Prostate gland (tissue), 2 donors: Measurements from ENCODE around the gene MDFI. TPM values are rescaled to one million over a fixed set of nuclear protein-coding genes. Genes with fewer than 3 reads are reported as not detected.

ENCODE experiments used
- DNase-seq: peaks from one replicate; pipeline ENCODE4 v3.0.0-alpha.2; 2019; ENCODE audit warnings: low spot score
- H3K27ac ChIP-seq, 2 donors: fragments of 200-600 bp; sonication (generic); 2 replicates each; pipeline ENCODE4 v1.5.1; 2017 to 2019
- H3K27me3 ChIP-seq: fragments of 200-600 bp; sonication (generic); replicated peaks from 2 replicates; pipeline ENCODE4 v1.5.1; 2019; ENCODE audit not compliant: insufficient read depth
- H3K36me3 ChIP-seq, 2 donors: fragments of 200-600 bp; sonication (generic); 1 replicate in 1 of 2; 2 replicates in 1 of 2; pipeline versions ENCODE4 v1.5.1 to v1.8.1; 2017 to 2019
- H3K4me1 ChIP-seq: fragments of 200-600 bp; sonication (generic); replicated peaks from 2 replicates; pipeline ENCODE4 v1.5.1; 2019
- H3K4me3 ChIP-seq, 2 donors: fragments of 200-600 bp; sonication (generic); 2 replicates each; pipeline ENCODE4 v1.5.1; 2017 to 2019
- H3K9me3 ChIP-seq: fragments of 200-600 bp; sonication (generic); 2 replicates; pipeline ENCODE4 v1.5.1; 2017
- CTCF ChIP-seq, 4 experiments: fragments of 200-600 bp in 2 of 4; fragments of 450-650 bp in 2 of 4; sonication (generic) in 2 of 4; IDR thresholded peaks; 1 replicate in 3 of 4; 2 replicates in 1 of 4; pipeline ENCODE4 v1.5.1; 2016 to 2019; ENCODE audit warnings: antibody characterized with exemption in 4 of 4, mild to moderate bottlenecking in 2 of 4, moderate library complexity in 2 of 4
- POLR2A ChIP-seq: fragments of 450-650 bp; IDR thresholded peaks from one replicate; pipeline ENCODE4 v1.6.1; 2016; ENCODE audit warnings: antibody characterized with exemption, mild to moderate bottlenecking
- POLR2AphosphoS5 ChIP-seq: sonication (generic); formaldehyde crosslinking; IDR thresholded peaks from one replicate; pipeline ENCODE4 v1.6.1; 2017; ENCODE audit warnings: antibody characterized with exemption
- WGBS: methylation state at CpG from one replicate; pipeline ENCODE4 v1.1.5; 2018; 5-methylcytosine and 5-hydroxymethylcytosine counted together
- intact Hi-C: fragments of 100-400 bp; cut with DNase I; formaldehyde crosslinking; loops from one replicate; pipeline ENCODE4 v1.14.2; 2022
- total RNA-seq, 2 donors: library from RNA; depleted of rRNA; stranded (reverse); fragments of >200 nt; gene quantifications; one replicate each; pipeline ENCODE4 v1.1.0, GENCODE V29; 2016

Gene MDFI
- total RNA-seq, 2 donors from 2014 or later = 31.8 to 77.9 TPM

- Histone ChIP-seq H3K27me3 (no peaks in the 10 kb centered on the region), H3K36me3 (peaks cover 0 to 6% of the 10 kb centered on the region in 2 donors), H3K9me3 (no peaks in the 10 kb centered on the region), H3K4me1 (peaks cover 4% of the 10 kb centered on the region), H3K4me3 (no peak overlapping the region), H3K27ac (no peak overlapping the region)
- intact Hi-C loops = loop anchor here (10.0 kb wide), 1 partner anchor 221 kb away; no protein-coding TSS in a partner anchor
- WGBS = 97% methylated on average over 6 of the region's 7 CpGs
- TF ChIP-seq POLR2A (no peak), CTCF (IDR thresholded peaks at IDR 0.05) (no peak), POLR2AphosphoS5 (no peak)
- no peak for DNase-seq
Observed at GRCh38 chr6:41685641-41686380, 47.5 kb downstream of the MDFI start.

DNA sequence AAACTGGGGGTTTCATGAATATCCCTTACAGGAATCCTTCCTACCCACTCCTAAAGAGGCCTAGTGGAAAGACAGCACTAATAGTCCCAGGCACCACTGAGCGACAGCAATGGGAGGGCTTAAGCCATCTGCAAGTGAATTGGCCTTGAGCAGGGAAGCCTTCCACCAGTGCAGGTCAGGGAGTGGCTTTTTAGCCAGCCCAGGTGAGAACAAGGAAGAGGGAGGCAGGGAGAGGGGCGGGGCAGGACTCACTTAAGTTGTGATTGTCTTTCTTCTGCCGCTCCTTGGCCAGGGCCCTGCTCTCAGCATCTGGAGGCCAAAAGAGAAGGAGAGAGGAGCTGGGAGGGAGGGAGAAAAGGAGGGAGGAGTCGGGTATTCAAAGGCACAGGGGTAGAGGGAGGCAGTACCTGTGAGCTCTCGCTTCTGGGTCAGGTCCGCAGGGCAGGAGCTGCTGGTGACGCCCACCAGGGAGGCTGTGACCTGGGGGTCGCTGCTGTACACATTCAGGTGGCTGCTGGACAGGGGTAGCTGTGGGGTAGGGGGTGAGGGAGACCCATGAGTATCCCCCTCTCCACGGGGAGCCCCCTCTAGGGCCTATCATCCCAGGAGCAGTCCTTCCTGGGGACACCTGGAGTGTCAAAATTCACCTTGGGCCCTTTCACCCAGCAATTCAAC, 49.4 kb downstream of the MDFI start:
- Histone ChIP-seq H3K36me3 (peaks cover 0 to 7% of the 10 kb centered on the region in 2 donors), H3K4me1 (peaks cover 4% of the 10 kb centered on the region), H3K27ac (no peak overlapping the region), H3K4me3 (no peak overlapping the region), H3K27me3 (no peaks in the 10 kb centered on the region), H3K9me3 (no peaks in the 10 kb centered on the region)
- no peak for DNase-seq
- intact Hi-C loops = loop anchor here (10.0 kb wide), 1 partner anchor 223 kb away; no protein-coding TSS in a partner anchor
- WGBS = 66% methylated on average over 9 of the region's 9 CpGs
- TF ChIP-seq POLR2AphosphoS5 (no peak), POLR2A (no peak)

DNA sequence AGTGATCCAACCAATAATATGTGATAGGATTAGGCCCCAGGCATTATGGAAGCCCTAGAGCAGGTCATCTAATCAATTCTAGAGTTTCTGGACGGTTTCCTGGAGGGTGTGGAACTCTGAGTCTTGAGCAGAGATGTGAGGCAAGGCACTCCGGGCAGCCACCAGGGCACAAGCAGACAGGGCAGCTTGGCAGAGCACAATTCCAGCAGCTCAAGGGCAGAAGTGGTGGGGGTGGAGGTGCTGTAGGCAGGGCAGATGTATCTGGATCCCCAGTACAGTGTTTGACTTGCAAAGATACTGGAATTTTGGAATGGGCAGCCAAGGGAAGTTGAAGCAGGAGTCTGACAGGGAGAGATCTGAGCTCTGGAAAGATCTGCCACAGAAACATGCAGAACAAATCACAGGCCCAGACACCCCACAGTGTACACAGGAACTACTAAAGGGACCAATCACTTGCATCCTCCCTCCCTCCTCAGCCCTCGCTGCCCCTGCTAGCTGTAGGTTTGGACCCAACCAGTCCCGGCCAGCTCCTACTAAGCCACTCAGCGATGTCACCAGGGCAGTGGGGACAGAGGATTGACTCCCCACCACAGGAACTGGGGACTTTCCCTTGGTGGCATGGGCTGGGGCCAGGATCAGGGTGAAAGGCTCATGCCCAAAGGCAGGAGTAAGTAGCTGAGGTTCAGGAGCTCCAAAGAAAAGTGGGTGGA, 50.1 kb downstream of the MDFI start:
- peak overlapping the region in 1 of 2 donors; percentile 33 for H3K27ac ChIP-seq
- intact Hi-C loops = loop anchor here (10.0 kb wide), 1 partner anchor 224 kb away; no protein-coding TSS in a partner anchor
- no peak overlapping the region for H3K4me3 ChIP-seq
- no peak for DNase-seq
- H3K36me3 ChIP-seq = peaks cover 0 to 7% of the 10 kb centered on the region in 2 donors
- no peak for TF ChIP-seq POLR2AphosphoS5
- TF ChIP-seq POLR2A = no peak
- no peak for TF ChIP-seq CTCF (IDR thresholded peaks at IDR 0.05)
- H3K27me3 ChIP-seq = no peaks in the 10 kb centered on the region
- no peaks in the 10 kb centered on the region for H3K4me1 ChIP-seq
- no peaks in the 10 kb centered on the region for H3K9me3 ChIP-seq
- WGBS = 57% methylated on average over 3 of the region's 5 CpGs

DNA sequence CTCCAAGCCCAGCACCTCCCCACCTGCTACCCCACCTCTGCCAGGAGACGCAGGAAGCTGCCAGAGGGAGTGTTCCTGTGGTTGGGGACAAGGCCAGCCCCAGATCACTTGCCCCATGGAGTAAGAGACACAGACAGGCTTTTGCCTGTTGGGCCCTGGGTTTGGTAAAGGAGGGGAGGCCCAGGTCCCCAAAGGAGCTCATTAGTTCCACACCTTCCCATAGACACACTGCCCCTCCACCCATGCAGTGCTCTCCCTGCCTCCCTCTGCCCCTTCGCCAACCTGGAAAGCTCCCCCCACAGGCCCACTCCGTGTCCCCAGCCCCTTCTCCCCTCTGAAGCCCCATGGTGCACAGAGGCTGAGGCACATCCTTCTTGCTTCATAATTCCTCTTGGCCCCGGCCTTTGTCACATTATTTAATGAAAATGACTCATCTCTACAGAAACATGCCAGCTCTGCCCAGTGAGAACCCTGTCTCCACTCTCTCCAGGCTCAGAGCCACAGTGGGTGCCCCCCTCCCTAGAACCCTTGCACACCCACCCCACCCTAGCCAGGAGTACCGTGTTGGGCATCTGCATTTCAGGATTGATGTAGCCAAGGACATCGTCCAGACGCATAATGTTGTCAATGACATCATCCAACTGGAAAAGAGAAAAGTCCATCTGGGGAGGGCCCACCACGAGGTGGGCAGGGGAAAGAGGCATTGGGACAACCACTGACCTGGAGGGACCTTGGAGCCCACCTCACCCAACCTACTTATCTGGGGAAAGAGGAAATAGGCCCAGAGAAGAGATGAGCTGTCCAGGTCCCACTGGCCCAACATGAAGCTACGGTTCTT, 51.1 kb downstream of the MDFI start:
- Histone ChIP-seq H3K27me3 (no peaks in the 10 kb centered on the region), H3K27ac (peak overlapping the region in 1 of 2 donors; percentile 33), H3K4me1 (peaks cover 2% of the 10 kb centered on the region), H3K36me3 (peaks cover 0 to 7% of the 10 kb centered on the region in 2 donors), H3K4me3 (no peak overlapping the region), H3K9me3 (no peaks in the 10 kb centered on the region)
- no peak for DNase-seq
- intact Hi-C loops = loop anchor here (10.0 kb wide), 1 partner anchor 225 kb away; no protein-coding TSS in a partner anchor
- WGBS = 59% methylated on average over 9 of the region's 9 CpGs
- no peak for TF ChIP-seq POLR2A
- TF ChIP-seq CTCF (IDR thresholded peaks at IDR 0.05) = no peak
- no peak for TF ChIP-seq POLR2AphosphoS5
